Calu3 (cell line): ENCODE data around the gene FERMT3. TPM values are rescaled to one million over a fixed set of nuclear protein-coding genes. Genes with fewer than 3 reads are reported as not detected.

Source experiments
- BruUV-seq: library from RNA; stranded (reverse); fragments of 400-500 nt; replicated peaks from 2 replicates; lab custom pipeline; 2021; lab: Mats Ljungman, UMichigan
- CTCF ChIA-PET: fragments of 300-600 bp; sonication (Branson Sonifier 250); formaldehyde crosslinking; loops from one replicate; lab custom pipeline; 2022; ENCODE audit warnings: antibody characterized with exemption; lab: Charles Lee
- DNase-seq: peaks from one replicate; pipeline ENCODE4 v3.0.0; 2022
- H3K27ac Mint-ChIP-seq: one replicate; pipeline ENCODE4 v1.8.0; 2022; ENCODE audit warnings: mixed read lengths; ENCODE audit not compliant: unreplicated experiment
- H3K27me3 Mint-ChIP-seq: one replicate; pipeline ENCODE4 v1.8.0; 2022; ENCODE audit warnings: mixed read lengths; ENCODE audit not compliant: unreplicated experiment
- H3K36me3 Mint-ChIP-seq: one replicate; pipeline ENCODE4 v1.8.0; 2022; ENCODE audit warnings: mild to moderate bottlenecking, moderate library complexity, mixed read lengths; ENCODE audit not compliant: insufficient read depth, unreplicated experiment
- H3K4me1 Mint-ChIP-seq: one replicate; pipeline ENCODE4 v1.8.0; 2022; ENCODE audit warnings: mild to moderate bottlenecking, low read depth, mixed read lengths; ENCODE audit not compliant: unreplicated experiment
- H3K4me3 Mint-ChIP-seq: one replicate; pipeline ENCODE4 v1.8.0; 2022; ENCODE audit warnings: mild to moderate bottlenecking, low read depth, moderate library complexity, mixed read lengths; ENCODE audit not compliant: unreplicated experiment
- H3K9me3 Mint-ChIP-seq: one replicate; pipeline ENCODE4 v1.8.0; 2022; ENCODE audit warnings: low read depth, mixed read lengths; ENCODE audit not compliant: unreplicated experiment
- intact Hi-C: fragments of 100-400 bp; cut with micrococcal nuclease; formaldehyde crosslinking; loops from one replicate; pipeline ENCODE4 v1.10.0; 2022; ENCODE audit not compliant: unreplicated experiment
- total RNA-seq: library from RNA; stranded (reverse); gene quantifications from 2 replicates; pipeline ENCODE4 v1.2.3, GENCODE V29; 2022
- TF ChIP-seq, protein P1 (sequence below): fragments of 200-600 bp; IDR thresholded peaks from one replicate; pipeline ENCODE4 v1.8.0; 2022; ENCODE audit warnings: antibody characterized with exemption; ENCODE audit not compliant: unreplicated experiment

FERMT3 gene
- total RNA-seq, 1 experiment from 2014 or later, result 16.6 TPM

- CTCF ChIA-PET, result interaction anchor here (1.0 kb wide), 1 partner anchor 41 kb away, joined by 3 read pairs; no protein-coding TSS in a partner anchor
- DNase-seq, result no peak
Observed at GRCh38 chr11:64263021-64263946, 56.8 kb downstream of the FERMT3 start.

DNA sequence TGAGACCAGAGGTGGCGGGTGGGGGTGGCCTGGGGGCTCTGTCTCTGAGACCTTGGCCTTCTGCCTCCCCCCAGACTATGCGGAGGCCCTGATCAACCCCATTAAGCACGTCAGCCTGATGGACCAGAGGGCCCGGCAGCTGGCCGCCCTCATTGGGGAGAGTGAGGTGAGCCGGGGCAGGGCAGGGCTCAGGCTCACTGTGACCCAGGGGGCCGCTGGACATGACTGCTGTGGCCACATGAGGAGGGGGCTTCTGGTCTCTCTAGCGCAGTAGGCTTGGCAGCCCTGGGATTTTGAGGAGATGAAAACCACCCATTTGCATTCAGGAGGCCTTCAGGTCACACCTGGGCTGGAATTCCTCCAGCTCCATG, 57.4 kb downstream of the FERMT3 start:
- intact Hi-C loops, result no loop called here
- H3K4me1 Mint-ChIP-seq, result peaks cover 13% of the 10 kb centered on the region
- no TSS peak for BruUV-seq
- H3K27me3 Mint-ChIP-seq, result no peaks in the 10 kb centered on the region
- TF ChIP-seq, protein P1, sequence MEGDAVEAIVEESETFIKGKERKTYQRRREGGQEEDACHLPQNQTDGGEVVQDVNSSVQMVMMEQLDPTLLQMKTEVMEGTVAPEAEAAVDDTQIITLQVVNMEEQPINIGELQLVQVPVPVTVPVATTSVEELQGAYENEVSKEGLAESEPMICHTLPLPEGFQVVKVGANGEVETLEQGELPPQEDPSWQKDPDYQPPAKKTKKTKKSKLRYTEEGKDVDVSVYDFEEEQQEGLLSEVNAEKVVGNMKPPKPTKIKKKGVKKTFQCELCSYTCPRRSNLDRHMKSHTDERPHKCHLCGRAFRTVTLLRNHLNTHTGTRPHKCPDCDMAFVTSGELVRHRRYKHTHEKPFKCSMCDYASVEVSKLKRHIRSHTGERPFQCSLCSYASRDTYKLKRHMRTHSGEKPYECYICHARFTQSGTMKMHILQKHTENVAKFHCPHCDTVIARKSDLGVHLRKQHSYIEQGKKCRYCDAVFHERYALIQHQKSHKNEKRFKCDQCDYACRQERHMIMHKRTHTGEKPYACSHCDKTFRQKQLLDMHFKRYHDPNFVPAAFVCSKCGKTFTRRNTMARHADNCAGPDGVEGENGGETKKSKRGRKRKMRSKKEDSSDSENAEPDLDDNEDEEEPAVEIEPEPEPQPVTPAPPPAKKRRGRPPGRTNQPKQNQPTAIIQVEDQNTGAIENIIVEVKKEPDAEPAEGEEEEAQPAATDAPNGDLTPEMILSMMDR, result no peak
- no peak overlapping the region for H3K27ac Mint-ChIP-seq
- CTCF ChIA-PET, result no interaction called here
- H3K4me3 Mint-ChIP-seq, result no peak overlapping the region
- no peak for DNase-seq
- H3K9me3 Mint-ChIP-seq, result no peaks in the 10 kb centered on the region
- peaks cover 48% of the 10 kb centered on the region for H3K36me3 Mint-ChIP-seq

More at GRCh38 chr11:64263021-64263946, 56.8 kb downstream of the FERMT3 start:
- H3K9me3 Mint-ChIP-seq, result no peaks in the 10 kb centered on the region
- H3K4me3 Mint-ChIP-seq, result no peak overlapping the region
- intact Hi-C loops, result no loop called here
- H3K36me3 Mint-ChIP-seq, result peaks cover 44% of the 10 kb centered on the region
- TF ChIP-seq, protein P1, result no peak
- H3K27me3 Mint-ChIP-seq, result no peaks in the 10 kb centered on the region
- peaks cover 7% of the 10 kb centered on the region for H3K4me1 Mint-ChIP-seq
- BruUV-seq, result no TSS peak
- H3K27ac Mint-ChIP-seq, result no peak overlapping the region

DNA sequence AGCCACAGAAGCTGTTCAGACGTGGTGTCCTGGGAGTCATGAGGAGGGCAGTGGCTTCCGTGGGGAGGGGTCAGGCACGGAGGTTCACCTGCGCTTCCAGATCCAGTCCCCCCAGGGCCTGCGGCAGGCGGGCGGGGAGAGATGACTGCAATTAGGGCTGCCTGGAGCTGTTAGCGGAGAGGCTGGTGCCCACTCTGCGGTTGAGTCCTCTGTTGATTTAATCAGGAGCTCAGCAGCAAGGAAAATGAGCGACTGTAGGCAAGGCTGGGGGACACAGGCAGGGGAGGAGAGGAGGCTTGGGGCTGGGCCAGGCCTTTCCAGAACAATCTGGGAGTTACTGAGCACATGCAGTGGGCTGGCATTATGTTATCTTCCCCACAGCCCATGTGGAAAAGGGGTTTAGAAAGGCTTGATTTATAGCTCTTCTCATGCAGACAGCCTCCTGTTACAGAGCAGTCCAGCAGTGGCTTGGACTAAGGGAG, 57.9 kb downstream of the FERMT3 start:
- Mint-ChIP-seq H3K4me3 (no peak overlapping the region), H3K9me3 (no peaks in the 10 kb centered on the region), H3K27me3 (no peaks in the 10 kb centered on the region), H3K4me1 (peaks cover 18% of the 10 kb centered on the region), H3K27ac (no peak overlapping the region), H3K36me3 (peaks cover 48% of the 10 kb centered on the region)
- CTCF ChIA-PET, result no interaction called here
- TF ChIP-seq, protein P1, result no peak
- no TSS peak for BruUV-seq
- intact Hi-C loops, result no loop called here
- DNase-seq, result no peak

- Mint-ChIP-seq H3K27me3 (no peaks in the 10 kb centered on the region), H3K27ac (peak overlapping the region; percentile 21), H3K4me1 (peaks cover 18% of the 10 kb centered on the region), H3K36me3 (peaks cover 50% of the 10 kb centered on the region), H3K9me3 (no peaks in the 10 kb centered on the region), H3K4me3 (no peak overlapping the region)
- TF ChIP-seq, protein P1, result no peak
- CTCF ChIA-PET, result interaction anchor here (0.6 kb wide), 1 partner anchor 20 kb away, joined by 4 read pairs; no protein-coding TSS in a partner anchor
- intact Hi-C loops, result no loop called here
- no TSS peak for BruUV-seq
- DNase-seq, result no peak
Observed at GRCh38 chr11:64265176-64266160, 58.9 kb downstream of the FERMT3 start.
